HG03139 (cell line): ENCODE measurements around the gene TMEM247.

Experiments
- ATAC-seq: cut with Tn5 transposase; IDR thresholded peaks from one replicate; pipeline ENCODE4 v1.9.1; 2021; ENCODE audit not compliant: unreplicated experiment

The TMEM247 gene

DNA sequence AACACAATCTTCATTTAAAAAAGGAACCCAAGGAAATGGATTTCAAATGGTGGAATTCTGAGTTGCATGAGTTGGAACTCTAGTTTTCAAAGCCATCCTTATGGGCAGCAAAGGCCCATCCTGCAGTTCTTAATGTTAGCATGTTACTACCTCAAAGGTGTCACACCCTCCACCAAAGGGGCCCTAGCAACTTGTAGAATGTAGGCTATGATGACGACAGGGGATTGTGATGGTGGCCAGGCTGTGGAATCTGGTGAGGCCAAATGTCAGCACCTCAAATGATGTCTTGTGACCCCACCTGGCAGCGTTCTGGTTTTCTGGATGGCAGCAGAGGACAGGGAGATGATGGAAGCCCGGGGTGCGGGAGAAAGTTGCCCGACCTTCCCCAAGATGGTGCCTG is at the start of gene TMEM247:
TMEM247 (plus strand) TSS at position 301 of the 400 bp plus-strand sequence.
- no peak for ATAC-seq

DNA sequence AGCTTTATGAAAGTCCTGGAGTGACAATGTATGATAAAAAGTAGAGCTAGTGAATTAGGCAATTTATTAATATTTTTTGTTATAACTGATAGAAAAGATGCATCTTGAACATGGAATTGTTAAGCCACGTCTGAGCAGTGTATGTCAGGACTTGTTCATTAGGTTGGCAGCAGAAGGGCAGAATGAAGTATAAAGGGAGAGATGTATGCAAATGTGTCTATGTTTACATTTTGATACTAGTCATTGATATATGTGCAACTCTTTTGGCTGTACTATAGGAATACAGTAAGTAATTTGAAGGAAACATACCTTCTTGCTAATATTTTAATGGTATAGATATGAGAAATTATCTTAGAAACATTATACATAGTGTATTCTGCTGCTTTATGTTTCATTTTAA is 49.0 kb upstream of the TMEM247 start:
- no peak for ATAC-seq

DNA sequence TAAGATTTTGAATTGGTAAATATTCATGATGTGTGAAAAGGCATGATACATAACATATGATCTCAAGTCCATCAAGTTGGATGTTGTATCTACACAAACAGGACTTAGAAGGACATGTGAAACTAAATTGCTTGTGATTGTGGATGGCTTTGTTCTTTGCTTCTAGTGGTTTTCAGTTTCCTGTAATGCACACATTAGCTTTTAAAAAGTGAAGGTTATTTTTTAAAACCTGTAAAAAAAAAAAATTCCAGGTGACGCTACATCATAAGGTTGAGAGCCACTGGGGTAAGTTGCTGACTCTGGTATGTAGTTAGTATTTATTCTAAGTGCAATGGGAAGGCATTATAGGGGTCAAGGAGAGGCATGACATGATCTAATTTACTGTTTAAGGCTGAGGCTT is 48.4 kb upstream of the TMEM247 start:
- no peak for ATAC-seq

DNA sequence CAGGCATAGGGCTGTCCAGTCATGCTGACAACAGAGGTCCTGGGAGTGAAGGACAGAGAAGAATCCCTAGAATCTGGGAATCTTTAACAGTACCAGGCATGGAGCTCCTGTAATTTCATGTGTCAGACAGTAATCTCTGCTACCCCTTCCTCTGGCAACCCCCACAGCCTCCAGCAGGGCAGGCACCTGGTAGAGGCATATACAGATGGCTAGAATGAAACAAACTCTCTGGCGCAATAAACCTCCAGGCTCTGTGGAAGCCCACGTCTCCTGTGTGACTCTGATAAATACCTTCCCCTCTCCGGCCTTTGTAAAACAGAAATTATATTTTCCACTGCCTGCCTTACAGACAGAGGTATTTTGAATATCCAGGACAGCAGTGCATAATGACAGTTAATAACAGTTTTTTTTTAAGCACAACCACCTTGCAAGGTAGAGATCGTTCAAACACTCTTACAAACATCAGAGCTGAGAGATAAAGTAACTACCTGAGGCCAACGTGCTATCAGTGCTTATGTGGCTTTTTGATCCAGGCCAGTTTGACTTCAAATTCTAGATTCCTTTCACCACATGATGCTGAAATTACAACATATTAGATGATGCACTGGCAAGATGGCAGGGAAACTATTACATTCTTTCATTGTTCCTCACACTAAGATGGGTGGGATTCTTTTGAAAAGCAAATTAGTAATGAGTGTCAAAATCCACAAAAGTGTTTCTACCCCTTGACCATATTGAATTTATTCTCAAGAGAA is 47.7 kb upstream of the TMEM247 start:
- ATAC-seq, result no peak

DNA sequence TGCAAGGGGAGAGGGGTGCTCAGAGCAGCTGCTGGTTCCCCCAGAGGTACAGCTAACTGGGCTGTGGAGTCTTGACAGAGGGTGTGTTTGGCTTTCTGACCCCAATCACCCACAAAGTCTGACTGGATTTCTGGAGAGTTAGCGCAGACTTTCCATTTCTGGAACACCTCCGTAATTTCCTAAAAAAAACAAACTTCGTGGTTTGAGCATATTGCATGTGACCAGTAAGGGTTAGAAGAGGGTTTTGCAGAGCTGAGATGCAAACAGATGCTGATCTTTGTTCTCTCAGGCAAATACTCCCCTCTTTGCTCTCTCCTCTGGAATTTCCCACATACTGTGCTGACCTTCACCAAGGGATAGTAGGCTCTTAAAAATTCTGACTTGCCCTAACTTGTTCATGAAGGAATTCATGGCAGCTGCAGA is 44.5 kb upstream of the TMEM247 start:
- ATAC-seq, result no peak

DNA sequence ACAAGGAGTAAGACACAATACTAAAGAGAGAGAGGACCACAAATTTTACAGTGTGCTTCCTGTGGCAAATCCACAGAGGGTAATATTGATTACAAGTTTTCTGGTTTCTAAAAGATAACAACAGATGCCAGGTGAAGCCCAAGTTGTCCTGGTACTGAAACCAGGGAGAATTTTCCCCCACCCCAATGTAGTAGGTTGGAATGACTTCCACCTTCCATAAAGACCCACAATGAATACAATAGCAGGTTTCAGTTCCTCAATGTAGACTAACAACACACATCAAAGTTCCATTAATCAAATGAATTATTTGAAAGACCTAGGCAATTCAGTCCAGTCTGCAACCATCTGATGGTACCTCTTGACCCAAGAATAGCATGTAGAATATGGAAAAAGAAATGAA is 44.0 kb upstream of the TMEM247 start:
- ATAC-seq, result no peak

DNA sequence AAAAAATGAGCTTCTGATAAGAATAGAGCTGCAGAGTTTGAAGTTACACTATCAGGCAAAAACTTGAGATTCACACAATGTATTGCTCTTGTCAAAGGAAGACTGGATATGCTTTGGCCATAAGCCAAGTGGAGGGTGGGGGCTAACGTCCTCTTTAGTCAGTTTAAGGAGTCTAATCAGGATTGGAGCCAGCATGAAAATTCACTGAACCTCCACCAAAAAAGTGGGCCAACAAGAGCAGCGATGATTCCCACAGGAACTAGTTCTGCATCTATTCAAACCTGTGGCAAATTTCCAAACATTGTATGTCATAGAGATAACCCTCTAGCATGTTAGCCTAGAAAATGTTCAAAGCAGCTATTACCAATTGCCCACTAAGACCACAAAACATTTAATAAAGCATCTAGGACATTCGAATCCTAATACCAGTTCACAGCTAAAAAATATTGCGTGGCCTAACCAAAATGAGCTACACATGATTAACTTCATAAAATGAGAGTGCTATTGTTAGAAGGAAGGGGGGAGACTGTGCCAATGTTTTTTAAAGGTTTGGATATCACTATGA is 43.5 kb upstream of the TMEM247 start:
- no peak for ATAC-seq

DNA sequence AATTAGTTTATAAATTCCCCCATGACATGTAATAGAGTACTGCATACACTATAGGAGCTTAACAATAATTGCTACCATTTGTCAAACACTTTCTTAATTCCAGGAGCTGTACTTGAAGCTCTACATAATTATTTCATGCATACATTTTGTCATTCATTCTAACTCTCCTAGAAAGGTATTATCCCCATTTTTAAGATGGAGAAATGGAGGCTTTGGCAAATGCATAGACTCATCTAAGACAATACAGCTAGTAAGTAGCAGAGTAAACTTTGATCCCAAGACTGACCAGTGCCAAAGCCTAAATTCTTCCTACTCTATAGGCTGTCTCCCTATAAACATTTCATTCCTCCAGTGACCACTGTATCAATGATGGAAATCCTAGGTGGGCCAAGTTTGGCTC is 42.6 kb upstream of the TMEM247 start:
- no peak for ATAC-seq

DNA sequence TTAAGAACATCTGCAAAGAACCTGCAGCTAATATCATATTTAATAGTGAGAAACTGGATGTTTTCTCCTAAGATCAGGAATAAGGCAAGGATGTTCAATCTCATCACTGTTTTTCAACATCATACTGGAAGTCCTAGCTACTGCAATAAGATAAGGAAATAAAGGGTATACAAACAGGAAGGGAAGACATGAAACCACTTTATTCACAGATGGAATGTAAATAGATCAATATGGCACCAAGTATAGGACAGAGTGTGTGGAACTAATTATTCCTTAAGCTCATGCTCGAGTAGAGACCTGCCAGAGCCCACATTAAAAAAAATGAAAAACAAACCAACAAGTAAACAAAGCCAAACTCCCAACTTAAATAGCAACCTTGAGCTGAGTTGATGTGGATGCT is 41.3 kb upstream of the TMEM247 start:
- ATAC-seq, result no peak

DNA sequence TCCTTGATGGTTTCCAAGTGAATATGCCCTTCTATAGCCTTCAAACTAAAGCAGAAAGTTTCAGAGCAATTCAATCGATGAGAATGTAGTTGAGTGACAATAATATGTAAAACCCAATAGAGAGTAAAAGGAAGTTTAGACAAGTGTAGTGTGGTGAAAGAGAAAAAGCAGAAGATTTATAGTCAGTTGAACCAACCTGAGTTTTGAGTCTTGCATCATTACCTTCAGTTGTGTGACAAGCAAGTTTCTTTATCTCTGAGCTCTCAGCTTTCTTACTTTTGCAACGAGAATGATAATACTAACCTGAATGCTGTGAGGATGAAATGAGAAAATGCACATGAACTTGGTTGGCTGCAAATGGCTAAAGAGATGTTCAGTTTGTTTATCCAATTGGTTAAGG is 40.6 kb upstream of the TMEM247 start:
- no peak for ATAC-seq

DNA sequence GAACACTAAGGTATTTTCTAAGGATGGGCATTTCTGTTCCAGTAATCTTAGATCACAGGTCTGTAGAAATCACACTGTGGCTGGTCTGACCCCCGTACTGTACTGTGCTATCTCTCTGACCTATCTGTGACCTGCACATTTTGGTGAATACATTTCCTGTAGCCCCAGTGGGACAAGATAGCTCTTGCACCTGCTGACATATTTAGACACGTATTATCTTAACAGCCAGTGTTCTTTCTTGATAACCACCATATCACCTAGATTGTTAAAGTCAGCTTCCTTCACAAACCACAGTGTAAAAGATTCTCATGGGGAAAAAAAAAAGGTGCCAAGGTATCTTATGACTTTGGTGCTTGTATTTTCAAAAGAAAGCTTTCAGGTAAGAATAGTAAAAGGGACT is 39.8 kb upstream of the TMEM247 start:
- no peak for ATAC-seq

DNA sequence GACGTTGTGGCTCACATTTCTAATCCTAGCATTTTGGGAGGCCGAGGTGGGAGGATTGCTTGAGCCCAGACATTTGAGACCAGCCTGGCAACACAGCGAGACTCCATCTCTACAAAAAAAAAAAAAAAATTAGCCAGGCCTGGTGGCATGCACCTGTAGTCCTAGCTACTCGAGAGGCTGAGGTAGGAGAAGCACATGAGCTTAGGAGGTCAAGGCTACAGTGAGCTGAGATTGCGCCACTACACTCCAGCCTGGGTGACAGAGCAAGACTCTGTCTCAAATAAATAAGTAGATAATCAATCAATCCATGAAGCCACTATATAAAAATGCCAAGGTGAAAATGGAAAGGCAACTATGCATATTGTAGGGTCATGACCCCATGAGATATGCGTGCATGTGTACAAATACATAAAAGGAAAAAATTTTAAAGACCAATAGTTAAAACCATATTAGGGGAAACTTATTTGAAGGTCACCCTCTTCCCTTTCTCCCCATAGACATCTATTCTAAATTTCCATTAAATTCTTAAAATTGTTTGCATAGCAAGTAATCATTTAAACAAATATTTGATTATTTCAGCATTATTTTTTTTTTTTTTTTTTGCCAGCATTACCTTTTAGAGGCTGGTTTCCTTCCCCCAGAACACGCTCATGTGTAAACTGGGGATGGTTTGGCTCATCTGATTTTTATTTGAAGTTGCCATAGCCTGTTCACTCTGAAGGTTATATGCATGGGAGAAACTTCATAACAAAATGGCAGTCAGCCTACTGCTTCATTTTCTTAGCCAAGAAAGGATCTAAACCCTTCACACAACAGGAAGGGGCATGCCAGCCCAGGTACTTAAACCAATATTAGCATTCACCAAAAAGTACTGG is 37.3 kb upstream of the TMEM247 start:
- ATAC-seq, result no peak

DNA sequence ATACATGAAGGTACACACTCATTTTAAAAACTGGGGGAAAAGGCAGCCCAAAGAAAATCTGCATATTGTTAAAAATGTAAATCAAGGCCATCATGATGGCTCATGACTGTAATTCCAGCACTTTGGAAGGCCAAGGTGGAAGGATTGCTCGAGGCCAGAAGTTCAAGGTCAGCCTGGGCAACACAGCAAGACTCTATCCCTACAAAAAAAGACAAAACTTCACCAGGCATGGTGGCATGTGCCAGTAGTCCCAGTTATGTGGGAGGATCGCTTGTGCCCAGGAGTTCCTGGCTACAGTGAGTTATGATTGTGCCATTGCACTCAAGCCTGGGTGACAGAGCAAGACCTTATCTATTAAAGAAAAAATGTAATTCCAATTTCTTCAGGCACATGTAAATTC is 34.6 kb upstream of the TMEM247 start:
- no peak for ATAC-seq

DNA sequence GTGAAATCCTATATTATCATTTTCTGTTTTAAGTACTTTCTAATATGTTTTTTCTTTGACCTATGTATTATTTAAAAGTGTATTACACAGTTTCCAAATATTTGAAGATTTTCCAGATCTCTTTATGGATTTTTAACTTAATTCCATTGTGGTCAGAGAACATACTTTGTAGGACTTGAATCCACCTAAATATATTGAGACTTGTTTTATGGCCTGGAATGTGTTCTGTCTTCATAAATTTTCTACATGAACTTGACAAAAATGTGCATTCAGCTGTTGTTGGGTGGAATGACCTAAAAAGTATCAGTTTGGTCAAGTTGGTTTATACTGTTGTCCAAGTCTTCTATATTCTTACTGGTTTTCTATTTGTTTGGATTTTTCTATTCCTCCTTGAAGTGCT is 33.8 kb upstream of the TMEM247 start:
- ATAC-seq, result no peak

DNA sequence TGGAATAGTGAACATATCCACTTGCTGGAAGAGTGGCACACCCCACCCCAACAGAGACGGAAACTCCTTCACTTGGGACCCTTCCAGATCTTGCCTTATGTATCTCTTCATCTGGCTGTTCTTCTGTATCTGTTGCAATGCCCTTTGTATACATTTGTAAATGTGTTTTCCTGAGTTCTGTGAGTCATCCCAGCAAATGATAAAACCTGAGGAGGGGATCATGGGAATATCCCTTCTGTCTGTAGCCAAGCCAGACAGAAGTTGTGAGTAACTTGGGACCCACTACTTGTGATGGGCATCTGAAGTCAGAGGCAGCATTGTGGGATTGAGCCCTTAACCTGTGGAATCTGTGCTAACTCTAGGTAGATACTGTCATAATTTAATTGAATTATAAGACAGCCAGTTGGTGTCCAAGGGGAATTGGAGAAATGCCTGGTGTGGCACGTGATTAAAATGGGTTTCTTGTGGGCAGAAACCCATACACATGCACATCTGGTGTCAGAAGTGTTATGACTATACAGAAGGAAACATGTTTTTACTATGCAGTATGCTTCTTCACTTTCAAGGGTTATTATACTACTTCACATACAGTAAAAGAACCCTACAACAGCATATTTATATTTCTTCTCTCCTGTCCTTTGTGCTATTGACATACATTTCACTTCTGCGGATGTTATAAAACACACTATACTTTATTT is 32.3 kb upstream of the TMEM247 start:
- ATAC-seq, result no peak

DNA sequence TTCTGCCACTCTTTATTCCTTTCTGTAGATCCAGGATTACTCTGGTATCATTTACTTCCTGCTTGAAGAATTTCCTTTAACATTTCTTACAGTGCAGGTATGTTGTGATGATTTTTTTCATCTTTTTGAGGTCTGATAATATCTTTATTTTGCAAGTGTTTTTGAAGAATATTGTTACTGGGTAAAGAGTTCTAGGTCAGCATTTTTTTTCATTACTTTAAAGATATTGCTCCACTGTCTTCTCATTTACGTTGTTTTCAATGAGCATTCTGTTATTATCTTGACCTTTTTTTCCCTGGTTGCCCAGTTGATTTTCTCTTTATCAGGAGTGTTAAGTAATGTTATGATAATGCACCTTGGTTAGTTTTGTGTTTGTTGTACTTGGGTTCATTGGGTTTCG is 31.7 kb upstream of the TMEM247 start:
- no peak for ATAC-seq

DNA sequence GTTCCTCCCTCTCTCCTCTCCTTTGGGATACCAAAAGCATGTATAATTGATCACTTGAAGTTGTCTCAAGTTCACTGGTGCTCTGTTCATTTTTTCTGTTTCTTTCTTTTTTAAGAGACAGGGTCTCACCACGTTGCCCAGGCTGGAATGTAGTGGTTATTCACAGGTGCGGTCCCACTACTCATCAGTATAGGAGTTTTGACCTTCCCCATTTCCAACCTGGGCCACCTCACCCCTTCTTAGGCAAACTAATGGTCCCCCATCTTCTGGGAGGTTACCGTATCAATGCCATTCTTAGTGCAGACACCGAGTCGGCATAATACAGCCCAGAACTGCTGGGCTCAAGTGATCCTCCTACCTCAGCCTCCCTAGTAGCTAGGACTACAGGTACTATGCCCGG is 31.3 kb upstream of the TMEM247 start:
- ATAC-seq, result no peak

DNA sequence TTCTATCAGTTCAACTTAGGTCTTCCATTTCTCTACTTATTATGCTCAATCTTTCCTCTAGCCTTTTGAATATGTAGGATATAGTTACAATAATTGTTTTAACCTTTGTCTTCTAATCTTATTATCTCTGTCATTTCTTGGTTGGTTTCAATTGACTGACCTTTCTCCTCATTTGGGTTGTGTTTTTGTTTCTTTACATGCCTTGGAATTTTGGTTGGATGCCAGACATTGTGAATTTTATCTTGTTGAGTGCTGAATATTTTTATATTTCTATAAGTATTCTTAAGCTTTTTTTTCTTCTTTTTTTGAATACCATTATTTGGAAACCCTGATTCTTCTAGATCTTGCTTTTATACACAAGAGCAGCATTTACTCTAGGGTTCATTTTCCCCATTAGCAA is 30.7 kb upstream of the TMEM247 start:
- ATAC-seq, result no peak

DNA sequence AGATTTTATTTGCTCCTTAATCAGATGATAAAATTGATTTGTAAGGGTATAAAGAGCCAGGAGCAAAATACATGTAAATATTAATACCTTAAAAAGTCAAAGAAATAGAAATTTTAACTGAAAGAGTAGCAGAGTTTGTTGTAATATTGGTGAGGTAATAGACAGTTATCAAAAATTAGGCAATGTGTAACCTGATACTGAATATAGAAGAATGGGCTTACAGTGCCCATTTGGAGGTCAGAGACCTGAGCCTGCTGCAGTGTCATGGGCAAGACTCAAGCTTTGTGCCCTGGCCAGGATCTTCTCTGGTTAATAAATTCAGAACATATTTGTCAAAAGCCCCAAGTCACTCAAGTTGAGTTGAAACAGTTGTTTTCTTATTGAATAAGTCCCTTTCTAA is 29.7 kb upstream of the TMEM247 start:
- no peak for ATAC-seq

DNA sequence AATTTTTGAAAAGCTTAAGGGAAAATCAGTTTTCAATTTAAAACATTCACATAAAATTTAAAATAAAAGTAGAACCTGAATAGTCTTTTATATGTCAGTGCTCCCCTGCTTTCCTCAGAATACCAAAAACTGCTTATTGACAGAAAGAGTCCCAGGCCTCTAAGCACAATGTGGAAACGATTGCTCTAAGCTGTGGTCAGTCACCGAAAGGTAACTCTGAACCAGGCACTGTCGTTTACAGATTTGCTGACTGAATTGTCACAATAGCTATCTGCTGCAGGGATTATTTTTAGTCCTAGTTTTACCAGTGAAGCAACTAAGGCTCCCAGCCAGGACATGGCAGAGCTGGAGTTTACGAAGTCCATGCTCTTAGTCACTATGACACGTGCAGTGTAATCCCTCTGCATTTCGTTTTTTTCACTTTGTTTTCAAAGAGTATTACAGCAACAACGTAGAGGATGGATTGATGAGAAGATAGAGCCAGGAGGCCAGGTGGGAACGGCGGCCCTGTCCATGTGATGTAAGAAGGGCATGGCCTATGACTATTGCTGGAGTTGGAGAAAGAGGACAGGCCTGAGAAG is 28.1 kb upstream of the TMEM247 start:
- ATAC-seq, result no peak

DNA sequence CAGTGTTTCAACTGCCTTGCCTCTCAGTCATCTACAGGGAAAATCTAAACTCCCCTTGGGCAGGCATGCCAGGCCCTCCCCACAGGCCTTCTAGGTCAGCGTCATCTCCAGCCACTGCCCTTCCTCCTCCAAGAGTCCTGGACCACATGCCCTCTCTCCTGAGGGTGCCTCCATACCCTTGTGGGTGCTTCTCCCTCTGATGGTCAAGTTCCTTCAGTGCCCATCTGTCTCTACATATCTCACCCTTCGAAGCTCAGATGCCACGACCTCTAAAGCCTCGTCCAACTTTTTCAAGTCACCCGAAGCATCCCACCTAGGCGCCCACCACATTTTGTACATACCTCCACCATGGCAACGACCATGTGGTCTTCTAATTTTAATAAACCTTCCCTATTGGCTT is 22.6 kb upstream of the TMEM247 start:
- no peak for ATAC-seq
